ENCODE results near the gene TKT. TPM values are rescaled to one million over a fixed set of nuclear protein-coding genes. Genes with fewer than 3 reads are reported as not detected.

The TKT gene
- total and polyA plus RNA-seq, 2 of the 8 experiments (the other 6 are each of a cell fraction or from before 2014, with no cell fraction given) = 418 to 986 TPM

- no peak overlapping the region; the same call in 1 of the 2 replicates for H2BK5ac ChIP-seq (ENCODE audit: low read depth, low read length)
- no peaks in the 10 kb centered on the region for H3K79me2 ChIP-seq (ENCODE audit: control insufficient read depth in 1 of 2, insufficient read depth in 2 of 2, low read length in 2 of 2)
- peaks cover 0 to 2% (median 0%) of the 10 kb centered on the region in 4 experiments; a peak in 1 of 7 replicates for H3K4me1 ChIP-seq (replicated peaks in 1 of 4; ENCODE audit: control insufficient read depth in 3 of 4, insufficient read depth in 4 of 4, low read length in 3 of 4)
- H3K36me3 ChIP-seq (ENCODE audit: control insufficient read depth in 2 of 4, insufficient read depth in 4 of 4, low read length in 3 of 4) = peaks cover 32 to 49% (median 46%) of the 10 kb centered on the region in 4 experiments
- H3K27ac ChIP-seq (ENCODE audit: low read depth, low read length) = no peak overlapping the region
- H3K9ac ChIP-seq (replicated peaks in 1 of 4; ENCODE audit: extremely low read depth in 1 of 4, low read depth in 3 of 4, low read length in 3 of 4) = no peak overlapping the region
- no peak overlapping the region for H2BK12ac ChIP-seq (ENCODE audit: low read depth, low read length)
- no peak overlapping the region for H3K14ac ChIP-seq (ENCODE audit: insufficient read length)
- 76% methylated on average over 7 of the region's 7 CpGs; no CpG with 5 or more reads in 1 of the 2 experiments for WGBS, 2 experiments (ENCODE audit: extremely low coverage in 1 of 2, insufficient coverage in 1 of 2, insufficient read length in 1 of 2, insufficient replicate concordance in 2 of 2, low coverage in 1 of 2, low lambda C conversion rate in 2 of 2, missing lambda C conversion rate in 1 of 2)
- no peaks in the 10 kb centered on the region for H3K9me3 ChIP-seq (ENCODE audit: insufficient read depth in 2 of 2, low read depth in 1 of 2, low read length in 1 of 2)
- no peak overlapping the region for H3K18ac ChIP-seq (ENCODE audit: extremely low read depth, low read length)
- FAIRE-seq (no peak), DNase-seq (ENCODE audit: low read depth in 1 of 2, low spot score in 2 of 2) (peak in 1 of 2 experiments; percentile 46)
- H2BK20ac ChIP-seq (ENCODE audit: low read length) = no peak overlapping the region
- H4K8ac ChIP-seq (ENCODE audit: extremely low read depth, insufficient read depth, low read length) = no peak overlapping the region
- no peaks in the 10 kb centered on the region for H3K79me1 ChIP-seq (ENCODE audit: low read depth, low read length)
- H3K4me2 ChIP-seq (ENCODE audit: insufficient read depth in 1 of 2, low read depth in 2 of 2, low read length in 2 of 2) = no peak overlapping the region
- no peak overlapping the region for H3K4me3 ChIP-seq (ENCODE audit: extremely low read depth in 1 of 4, insufficient read depth in 2 of 4, low read depth in 3 of 4, low read length in 4 of 4)
- no peak overlapping the region for H2AFZ ChIP-seq (ENCODE audit: low read length)
- H2AK5ac ChIP-seq (ENCODE audit: low read depth, low read length) = no peak overlapping the region
- ChIA-PET POLR2A (ENCODE audit: partially characterized antibody) (interaction anchor here (0.8 to 28.5 kb wide), 12 partner anchors 8 to 124 kb away, joined by 3 to 449 read pairs (median 4); partner anchors contain the start of genes DCP1A and TKT), CTCF (ENCODE audit: partially characterized antibody) (interaction anchor here (0.5 to 6.6 kb wide), 8 partner anchors 12 to 123 kb away, joined by 3 to 68 read pairs (median 4); no protein-coding TSS in a partner anchor)
- H3K23ac ChIP-seq (ENCODE audit: insufficient read length) = no peak overlapping the region
- H3K4ac ChIP-seq (replicated peaks; ENCODE audit: insufficient read length, low read depth, low read length) = no peak overlapping the region
- no peak overlapping the region for H2BK120ac ChIP-seq (replicated peaks; ENCODE audit: low read depth, low read length)
- H4K91ac ChIP-seq (replicated peaks; ENCODE audit: insufficient read length, low read length) = no peak overlapping the region
- no peak overlapping the region for H4K5ac ChIP-seq (ENCODE audit: insufficient read length, low read depth, low read length)
- H2BK15ac ChIP-seq (ENCODE audit: low read length) = no peak overlapping the region
- TF ChIP-seq CBX8 (IDR thresholded peaks at IDR 0.05; ENCODE audit: borderline replicate concordance, low read depth, low read length) (no peak), MAX (IDR thresholded peaks at IDR 0.05) (no peak), TAF7 (optimal IDR thresholded peaks at IDR 0.05; ENCODE audit: borderline replicate concordance, low read depth, low read length) (no peak), KDM1A (IDR thresholded peaks at IDR 0.05; ENCODE audit: borderline replicate concordance, low read length) (no peak), FOSL1 (IDR thresholded peaks at IDR 0.05; ENCODE audit: insufficient read depth, low read depth, low read length) (no peak), RFX5 (IDR thresholded peaks at IDR 0.05; ENCODE audit: borderline replicate concordance, low read depth, low read length) (no peak)
- no peaks in the 10 kb centered on the region for H3K23me2 ChIP-seq (ENCODE audit: low read depth, low read length)
- no peak overlapping the region for H3K56ac ChIP-seq (replicated peaks; ENCODE audit: insufficient read length, low read depth, low read length)
- peaks cover 9 to 31% of the 10 kb centered on the region in 2 experiments for H4K20me1 ChIP-seq (replicated peaks in 1 of 2; ENCODE audit: control insufficient read depth in 1 of 2, insufficient read depth in 2 of 2, low read length in 2 of 2)
- no peaks in the 10 kb centered on the region for H3K27me3 ChIP-seq (replicated peaks in 1 of 4; ENCODE audit: control insufficient read depth in 3 of 4, extremely low read depth in 1 of 4, insufficient read depth in 3 of 4, low read length in 3 of 4)
These were observed 32.8 kb downstream of the TKT start for GRCh38 chr3:53223025-53223424.

Measured in H1 (cell line).